Renal cortex interstitium (tissue), 11 donors: Measurements from ENCODE around the gene PRDM16. TPM values are rescaled to one million over a fixed set of nuclear protein-coding genes. Genes with fewer than 3 reads are reported as not detected.

Experiments
- DNase-seq, 11 donors: peaks; one replicate each; pipeline ENCODE4 v3.0.0-alpha.2; 2013; ENCODE audit warnings: low read depth in 9 of 11, low spot score in 4 of 11; ENCODE audit errors: extremely low read depth in 1 of 11
- polyA plus RNA-seq, 3 donors: library from polyadenylated mRNA; unstranded; fragments of 120-200 nt; gene quantifications; one replicate each; pipeline ENCODE4 v1.2.1, GENCODE V29; 2013; ENCODE audit not compliant: insufficient read length in 3 of 3

PRDM16 gene
- polyA plus RNA-seq, 3 donors, result 5.8 to 14.6 (median 7.3) TPM

- no peak for DNase-seq
Measured at GRCh38 chr1:3418600-3418999, 349.6 kb downstream of the PRDM16 start.

DNA sequence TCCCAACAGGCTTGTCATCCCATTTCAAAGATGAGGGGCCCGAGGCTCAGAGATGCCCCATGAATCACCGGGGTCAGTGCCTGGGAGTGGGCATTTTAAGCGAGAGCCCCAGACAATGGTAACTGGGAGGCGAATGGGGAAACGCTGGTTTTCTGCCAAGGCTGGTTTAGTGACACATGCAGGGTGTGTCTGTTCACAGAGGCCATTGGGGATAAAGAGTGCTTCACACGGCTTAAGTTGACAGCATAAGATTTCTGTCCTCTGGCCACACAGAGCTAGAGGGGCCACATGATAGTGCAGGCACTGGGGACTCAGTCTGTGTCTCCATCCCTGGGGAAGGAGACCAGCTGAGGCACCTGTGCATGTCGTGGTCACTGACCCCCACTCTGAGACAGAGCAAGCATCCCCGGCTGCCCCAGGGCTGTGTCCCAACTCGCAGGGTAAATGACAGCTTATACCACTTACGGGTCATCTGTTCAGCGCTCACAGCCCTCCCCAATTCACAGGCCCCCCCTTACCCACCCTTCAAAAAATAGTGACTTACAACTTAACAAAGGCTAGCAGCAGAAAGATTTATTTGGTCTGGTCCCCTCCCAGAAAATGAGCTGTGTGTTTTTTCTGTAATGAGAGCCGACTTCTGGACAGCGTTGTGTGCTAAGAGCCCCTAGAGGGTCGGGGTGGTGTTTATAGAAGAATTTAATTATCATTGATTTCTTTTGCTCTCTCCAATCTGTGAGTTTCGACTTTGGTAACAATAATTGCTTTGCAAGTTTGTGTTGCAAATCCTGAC lies 350.6 kb downstream of the PRDM16 start:
- DNase-seq, result no peak

DNA sequence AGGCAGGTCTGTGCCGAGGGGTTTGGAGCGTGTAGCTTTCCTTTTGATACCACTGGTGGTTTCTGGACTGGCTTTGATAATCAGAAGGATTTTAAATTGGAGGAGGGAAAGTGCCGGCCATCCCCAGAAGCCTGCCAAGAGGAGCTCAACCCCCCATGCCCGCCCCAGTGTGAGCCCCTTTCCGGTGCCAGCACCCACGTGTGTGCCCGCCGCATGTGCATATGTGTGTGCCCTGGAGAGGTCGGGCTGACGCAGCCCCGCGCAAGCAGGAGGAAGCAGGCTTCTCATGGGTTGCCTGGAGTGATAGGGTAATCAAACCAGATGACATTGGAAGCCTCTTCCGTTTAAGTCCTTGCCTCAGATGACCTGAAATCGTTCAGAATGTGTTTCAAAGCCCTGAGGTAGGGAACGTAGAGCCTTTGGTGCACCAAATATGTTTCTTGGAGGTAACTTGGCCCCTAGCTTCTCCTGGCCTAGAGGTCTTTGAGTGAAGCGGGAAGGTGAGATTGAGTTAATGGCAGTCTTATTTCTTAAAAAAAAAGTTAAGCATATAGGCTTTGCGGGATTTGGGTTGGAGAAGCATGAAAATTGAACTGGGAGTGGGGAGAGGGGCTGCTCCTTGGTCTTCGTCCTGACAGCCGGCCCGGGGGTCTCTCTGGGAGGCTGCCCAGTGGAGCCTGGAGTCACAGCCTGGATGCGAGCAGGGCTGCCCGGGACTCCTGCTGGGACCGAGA lies 351.4 kb downstream of the PRDM16 start:
- DNase-seq, result no peak

DNA sequence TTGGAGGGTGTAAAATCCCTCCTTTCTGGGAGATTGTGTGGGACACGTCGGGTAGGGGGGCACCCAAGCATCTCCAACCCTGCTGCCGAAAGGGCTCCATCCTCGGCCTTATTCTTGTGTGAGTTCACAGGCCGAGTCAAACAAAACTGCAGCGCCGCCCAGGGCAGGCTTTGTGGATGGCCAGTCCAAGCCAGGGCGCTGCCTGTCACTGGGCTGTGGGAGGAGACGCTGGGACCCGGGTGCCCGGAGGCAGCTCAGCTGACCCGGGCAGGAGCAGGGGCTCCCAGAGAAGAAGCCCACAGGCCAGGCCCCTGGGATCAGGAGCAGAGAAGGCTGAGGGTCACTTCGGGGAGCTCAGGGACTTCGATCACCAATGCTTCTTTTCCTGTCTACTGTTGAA lies 353.6 kb downstream of the PRDM16 start:
- no peak for DNase-seq

- no peak for DNase-seq
Measured at GRCh38 chr1:3423245-3423829, 354.3 kb downstream of the PRDM16 start.

DNA sequence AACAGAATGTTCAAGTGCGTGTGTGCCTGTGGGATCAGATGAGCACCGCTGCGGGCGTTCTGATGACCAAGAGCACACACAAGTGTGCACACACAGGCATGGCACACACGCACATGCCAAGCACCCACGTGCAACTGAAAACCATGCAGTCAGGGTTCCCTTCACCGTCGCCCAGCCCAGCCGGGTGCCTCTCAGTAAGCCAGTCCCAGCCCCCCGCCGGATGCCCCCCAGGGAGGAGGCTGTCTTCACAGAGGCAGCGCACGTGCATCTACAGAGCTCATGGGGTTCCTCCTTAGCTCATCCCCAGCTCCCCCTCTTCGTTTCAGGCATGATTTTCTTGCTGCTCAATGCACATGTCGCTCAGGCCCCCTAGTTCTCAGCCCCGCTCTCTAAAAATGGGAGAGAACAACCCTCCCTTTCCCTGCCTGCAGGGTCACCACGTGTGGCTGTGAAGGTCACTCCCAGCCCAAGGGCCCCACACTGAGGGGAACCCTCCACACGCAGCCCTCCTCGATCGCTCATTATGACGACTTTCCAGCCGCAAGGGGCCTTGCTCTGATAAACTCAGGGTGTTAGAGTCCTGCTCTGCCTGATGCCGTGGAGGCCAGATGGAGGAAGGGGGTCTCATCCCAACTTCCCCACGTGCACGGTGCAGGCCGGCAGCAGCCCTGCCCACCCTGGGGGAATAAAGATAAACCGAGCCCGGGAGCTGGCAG lies 355.1 kb downstream of the PRDM16 start:
- DNase-seq, result no peak

GRCh38 chr1:3425486-3426215 lies 356.6 kb downstream of the PRDM16 start:
- DNase-seq, result no peak

- no peak for DNase-seq
Measured at GRCh38 chr1:3426956-3427535, 358.0 kb downstream of the PRDM16 start.

DNA sequence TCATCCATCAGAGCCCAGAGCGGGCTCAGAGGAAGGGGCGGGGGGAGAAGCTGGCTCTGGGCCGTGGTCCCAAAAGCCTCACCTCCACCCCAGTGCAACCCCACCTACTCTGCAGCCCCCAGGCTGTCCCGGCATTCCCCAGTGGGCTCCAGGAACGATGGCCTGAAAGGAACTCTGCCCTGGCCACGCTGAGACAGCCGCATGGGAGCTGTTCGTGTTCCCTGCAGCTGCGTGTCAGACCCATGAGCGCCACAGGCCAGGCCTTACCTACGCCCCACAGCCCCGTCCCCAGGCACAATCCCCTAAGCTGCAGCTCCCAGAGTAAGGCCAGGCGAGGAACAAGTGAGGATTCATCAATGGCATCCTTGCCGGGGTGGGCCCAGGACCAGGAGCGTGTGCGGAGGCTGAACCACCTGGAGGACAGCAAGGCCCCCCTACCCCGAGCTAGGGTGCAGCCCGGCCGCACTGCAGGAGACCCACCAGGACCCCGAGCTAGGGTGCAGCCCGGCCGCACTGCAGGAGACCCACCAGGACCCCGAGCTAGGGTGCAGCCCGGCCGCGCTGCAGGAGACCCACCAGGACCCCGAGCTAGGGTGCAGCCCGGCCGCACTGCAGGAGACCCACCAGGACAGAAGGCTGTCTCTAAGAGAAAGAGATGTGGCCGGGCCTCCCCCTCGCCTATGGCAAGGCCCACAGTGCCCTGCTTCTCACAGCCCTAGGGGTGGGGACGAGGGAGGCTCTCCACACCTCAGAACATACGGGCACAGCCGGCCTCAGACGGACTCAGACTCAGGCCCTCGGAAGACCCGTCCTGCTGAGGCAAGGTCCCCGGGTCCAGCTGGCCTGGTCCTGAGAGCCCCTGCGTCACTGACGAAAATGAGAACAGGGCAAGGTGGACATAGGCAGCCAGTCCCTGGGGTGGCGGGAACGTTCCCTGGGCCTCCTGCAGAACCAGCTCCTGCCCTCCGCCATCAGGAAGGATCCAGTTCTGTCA lies 359.0 kb downstream of the PRDM16 start:
- DNase-seq, result no peak

DNA sequence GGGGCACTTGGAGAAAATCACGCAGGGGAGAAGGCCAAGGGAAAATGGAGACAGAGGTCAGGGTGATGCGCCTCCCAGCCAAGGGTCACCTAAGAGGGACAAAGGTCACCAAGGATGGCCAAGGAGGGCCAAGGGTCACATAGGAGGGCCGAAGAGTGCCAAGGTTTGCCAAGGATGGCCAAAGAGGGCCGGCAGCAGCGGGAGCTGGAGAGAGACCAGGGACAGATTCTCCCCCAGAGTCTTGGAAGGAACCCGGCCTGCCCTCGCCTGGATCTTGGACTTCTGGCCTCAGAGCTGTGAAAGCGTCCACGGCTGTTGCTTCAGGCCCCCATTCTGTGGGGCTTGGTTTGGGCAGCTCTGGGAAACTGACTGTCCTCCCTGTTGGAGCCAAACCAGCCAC lies 359.9 kb downstream of the PRDM16 start:
- DNase-seq, result no peak

GRCh38 chr1:3429320-3429719 lies 360.3 kb downstream of the PRDM16 start:
- no peak for DNase-seq

DNA sequence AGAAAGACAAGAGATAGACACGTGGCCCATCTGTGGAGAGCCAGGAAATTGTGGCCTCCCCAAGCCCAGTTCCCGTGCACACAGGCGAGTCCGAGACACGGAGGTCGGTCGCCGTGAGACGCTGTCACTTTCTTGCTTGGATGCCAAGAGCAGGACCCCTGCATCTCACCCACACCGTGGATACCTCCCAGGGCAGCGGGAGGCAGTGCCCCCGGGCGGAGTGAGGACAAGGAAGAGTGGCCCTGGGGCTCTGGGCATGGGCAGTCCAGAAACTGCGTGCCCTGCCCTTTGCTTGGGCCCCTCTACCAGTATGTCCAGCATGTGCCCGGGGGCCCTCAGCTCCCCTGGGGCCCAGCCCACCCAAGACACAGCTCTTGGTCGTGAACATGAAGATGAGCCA lies 360.8 kb downstream of the PRDM16 start:
- DNase-seq, result no peak

DNA sequence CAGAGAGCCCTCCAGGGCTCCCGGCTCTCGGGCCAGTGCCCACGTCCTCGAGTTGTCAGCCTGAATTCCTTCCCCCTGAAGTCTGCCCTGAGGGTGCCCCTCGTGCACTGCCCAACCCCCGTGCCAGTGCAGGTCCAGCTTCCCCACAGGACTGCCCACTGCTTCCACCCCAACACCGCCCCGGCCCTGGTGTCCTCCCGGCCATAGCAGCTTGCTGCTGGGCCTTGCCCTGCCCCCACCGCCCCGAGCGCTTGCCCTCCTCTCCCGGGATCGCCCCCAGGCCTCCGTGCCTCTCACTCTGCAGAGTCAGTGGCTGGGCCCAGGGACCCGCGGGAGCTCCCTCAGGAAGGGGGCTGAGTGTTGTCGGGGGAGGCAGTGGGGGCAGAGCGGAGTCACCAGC lies 361.4 kb downstream of the PRDM16 start:
- no peak for DNase-seq

DNA sequence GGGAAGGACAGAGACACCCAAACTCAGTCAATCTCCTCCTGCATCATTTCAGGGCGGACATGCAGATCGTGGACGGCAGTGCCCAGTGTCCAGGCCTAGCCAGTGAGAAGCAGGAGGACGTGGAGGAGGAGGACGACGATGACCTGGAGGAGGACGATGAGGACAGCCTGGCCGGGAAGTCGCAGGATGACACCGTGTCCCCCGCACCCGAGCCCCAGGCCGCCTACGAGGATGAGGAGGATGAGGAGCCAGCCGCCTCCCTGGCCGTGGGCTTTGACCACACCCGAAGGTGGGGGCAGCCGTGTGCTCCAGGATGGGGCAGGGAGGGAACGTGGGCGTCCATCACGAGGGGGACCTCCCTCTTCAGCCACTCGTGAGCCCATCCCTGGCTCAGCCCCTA lies 361.8 kb downstream of the PRDM16 start:
- DNase-seq, result no peak

GRCh38 chr1:3431266-3431665 lies 362.3 kb downstream of the PRDM16 start:
- no peak for DNase-seq

- DNase-seq, result no peak
Measured at GRCh38 chr1:3431686-3432085, 362.7 kb downstream of the PRDM16 start.

- DNase-seq, result no peak
Measured at GRCh38 chr1:3432306-3432705, 363.3 kb downstream of the PRDM16 start.

DNA sequence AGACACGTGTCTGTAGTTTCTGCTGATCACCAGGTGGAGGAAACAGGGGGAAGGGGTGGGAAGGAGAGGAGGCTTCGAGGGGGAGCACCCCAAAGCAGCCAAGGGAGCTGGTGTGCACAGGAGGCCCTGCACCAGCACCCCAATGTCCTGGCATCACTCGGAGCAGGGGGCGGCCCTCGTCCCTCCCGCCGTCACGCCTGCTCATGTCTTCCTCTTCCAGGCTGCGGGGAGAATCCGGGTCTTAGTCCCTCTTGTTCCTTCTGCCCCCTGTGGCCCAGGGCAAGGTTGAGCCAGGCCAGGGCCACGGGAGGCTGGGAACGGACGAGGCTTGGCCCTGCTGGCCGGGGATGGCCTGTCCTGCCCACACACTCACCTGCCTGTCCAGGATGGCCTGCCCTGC lies 364.1 kb downstream of the PRDM16 start:
- DNase-seq, result no peak
